CD14-positive monocyte (primary cell): Measurements from ENCODE around the gene ARHGAP10. TPM values are rescaled to one million over a fixed set of nuclear protein-coding genes. Genes with fewer than 3 reads are reported as not detected.

ENCODE experiments used
- DNase-seq, 3 donors: peaks; one replicate each; pipeline ENCODE4 v3.0.0-alpha.2; 2011 to 2022
- H2AFZ ChIP-seq: 2 replicates; pipeline ENCODE4 v1.6.0; 2012; ENCODE audit warnings: mild to moderate bottlenecking, low read depth, low read length, inconsistent platforms; ENCODE audit not compliant: insufficient read depth, poor library complexity, severe bottlenecking
- H3K27ac ChIP-seq, 2 donors: 1 replicate in 1 of 2; 2 replicates in 1 of 2; pipeline ENCODE4 v1.5.1; 2012 to 2013; ENCODE audit warnings: low read length in 2 of 2, control low read depth in 1 of 2, inconsistent platforms in 1 of 2, low read depth in 1 of 2, mild to moderate bottlenecking in 1 of 2
- H3K27me3 ChIP-seq, 2 donors: one replicate each; pipeline versions ENCODE4 v1.6.0 to v1.6.1; 2011 to 2013; ENCODE audit warnings: low read length in 2 of 2; ENCODE audit not compliant: control insufficient read depth in 2 of 2, insufficient read depth in 2 of 2
- H3K36me3 ChIP-seq, 2 donors: replicated peaks in 1 of 2; 1 replicate in 1 of 2; 2 replicates in 1 of 2; pipeline versions ENCODE4 v1.5.1 to v1.6.1; 2012 to 2013; ENCODE audit warnings: low read length in 2 of 2, control low read depth in 1 of 2, inconsistent platforms in 1 of 2, mild to moderate bottlenecking in 1 of 2; ENCODE audit not compliant: insufficient read depth in 2 of 2, control insufficient read depth in 1 of 2
- H3K4me1 ChIP-seq, 2 donors: 1 replicate in 1 of 2; 2 replicates in 1 of 2; pipeline versions ENCODE4 v1.5.1 to v1.6.1; 2012 to 2013; ENCODE audit warnings: low read length in 2 of 2, control low read depth in 1 of 2, inconsistent platforms in 1 of 2, mild to moderate bottlenecking in 1 of 2, moderate library complexity in 1 of 2; ENCODE audit not compliant: insufficient read depth in 2 of 2, control insufficient read depth in 1 of 2
- H3K4me2 ChIP-seq: replicated peaks from 2 replicates; pipeline ENCODE3; 2012; ENCODE audit warnings: low read length, moderate library complexity, mild to moderate bottlenecking; ENCODE audit not compliant: poor library complexity, severe bottlenecking; ENCODE audit errors: extremely low read depth
- H3K4me3 ChIP-seq, 3 experiments: fragments of 200-600 bp in 1 of 3; sonication (generic) in 1 of 3; replicated peaks in 1 of 3; 1 replicate in 2 of 3; 2 replicates in 1 of 3; pipeline ENCODE4 v1.5.1; 2011 to 2013; ENCODE audit warnings: low read length in 3 of 3, mild to moderate bottlenecking in 3 of 3, control low read depth in 2 of 3, low read depth in 2 of 3, inconsistent platforms in 1 of 3, moderate library complexity in 1 of 3
- H3K79me2 ChIP-seq: 2 replicates; pipeline ENCODE4 v1.6.0; 2012; ENCODE audit warnings: mild to moderate bottlenecking, control low read depth, inconsistent platforms, low read length, moderate library complexity; ENCODE audit not compliant: insufficient read depth
- H3K9ac ChIP-seq: 2 replicates; pipeline ENCODE4 v1.6.0; 2017; ENCODE audit warnings: low read length, mild to moderate bottlenecking; ENCODE audit not compliant: insufficient read depth, poor library complexity, severe bottlenecking
- H3K9me3 ChIP-seq, 2 donors: replicated peaks in 1 of 2; 1 replicate in 1 of 2; 2 replicates in 1 of 2; pipeline versions ENCODE4 v1.5.1 to v1.6.1; 2012 to 2013; ENCODE audit warnings: low read length in 2 of 2, control low read depth in 1 of 2; ENCODE audit not compliant: control insufficient read depth in 1 of 2, insufficient read depth in 1 of 2
- H4K20me1 ChIP-seq: 2 replicates; pipeline ENCODE4 v1.6.0; 2012; ENCODE audit warnings: mild to moderate bottlenecking, low read length, control low read depth, moderate library complexity; ENCODE audit not compliant: insufficient read depth
- H3K27ac Mint-ChIP-seq, 7 donors: one replicate each; pipeline ENCODE4 v1.8.0; 2020; ENCODE audit warnings: mild to moderate bottlenecking in 7 of 7, mixed read lengths in 7 of 7, moderate library complexity in 6 of 7, inconsistent platforms in 2 of 7
- H3K27me3 Mint-ChIP-seq, 3 donors: one replicate each; pipeline ENCODE4 v1.8.0; 2021 to 2022; ENCODE audit warnings: low read depth in 3 of 3, mild to moderate bottlenecking in 3 of 3, mixed read lengths in 3 of 3, moderate library complexity in 3 of 3, inconsistent platforms in 1 of 3
- H3K36me3 Mint-ChIP-seq, 2 donors: one replicate each; pipeline ENCODE4 v1.8.0; 2020; ENCODE audit warnings: mixed read lengths in 2 of 2, inconsistent platforms in 1 of 2, mild to moderate bottlenecking in 1 of 2
- H3K4me1 Mint-ChIP-seq: one replicate; pipeline ENCODE4 v1.8.0; 2020; ENCODE audit warnings: mild to moderate bottlenecking, mixed read lengths
- H3K4me3 Mint-ChIP-seq, 2 donors: one replicate each; pipeline ENCODE4 v1.8.0; 2020; ENCODE audit warnings: mild to moderate bottlenecking in 2 of 2, mixed read lengths in 2 of 2, moderate library complexity in 1 of 2
- H3K9me3 Mint-ChIP-seq, 7 donors: one replicate each; pipeline ENCODE4 v1.8.0; 2020 to 2022; ENCODE audit warnings: mixed read lengths in 7 of 7, mild to moderate bottlenecking in 6 of 7, moderate library complexity in 6 of 7, inconsistent platforms in 2 of 7
- CTCF ChIP-seq: fragments of 200-600 bp; IDR thresholded peaks from one replicate; pipeline ENCODE4 v1.8.0; 2022; ENCODE audit warnings: antibody characterized with exemption, mild to moderate bottlenecking
- WGBS: methylation state at CpG from one replicate; pipeline ENCODE4 v1.1.5; 2013; ENCODE audit warnings: missing lambda C conversion rate; ENCODE audit not compliant: insufficient coverage; 5-methylcytosine and 5-hydroxymethylcytosine counted together
- intact Hi-C, 2 donors: fragments of 100-400 bp; cut with micrococcal nuclease; formaldehyde crosslinking; loops; one replicate each; pipeline versions ENCODE4 v1.15.0 to v1.15.1; 2023
- polyA plus RNA-seq, 3 donors: library from polyadenylated mRNA; depleted of rRNA in 1 of 3; unstranded in 2 of 3; stranded (reverse) in 1 of 3; fragments of 300-500 nt in 2 of 3; fragments of >200 nt in 1 of 3; fragmentation: Illumina TruSeq in 2 of 3; gene quantifications; 1 replicate in 2 of 3; 2 replicates in 1 of 3; pipeline ENCODE4 v1.2.3, GENCODE V29; 2012 to 2021

ARHGAP10 gene
- polyA plus RNA-seq, 3 donors: 1.7 to 4.3 (median 3.0) TPM

GRCh38 chr4:148092316-148093014 lies 360.6 kb downstream of the ARHGAP10 start:
- Histone ChIP-seq H3K9me3 (no peaks in the 10 kb centered on the region), H3K4me1 (no peaks in the 10 kb centered on the region), H3K4me3 (no peak overlapping the region), H3K79me2 (no peaks in the 10 kb centered on the region), H3K36me3 (no peaks in the 10 kb centered on the region), H3K9ac (no peak overlapping the region), H3K27ac (no peak overlapping the region), H4K20me1 (no peaks in the 10 kb centered on the region), H3K4me2 (no peak overlapping the region), H3K27me3 (no peaks in the 10 kb centered on the region), H2AFZ (no peak overlapping the region)
- intact Hi-C loops: no loop called here
- Mint-ChIP-seq H3K4me3 (no peak overlapping the region), H3K9me3 (peaks cover 0 to 5% (median 0%) of the 10 kb centered on the region in 7 donors), H3K4me1 (no peaks in the 10 kb centered on the region), H3K27ac (no peak overlapping the region), H3K36me3 (no peaks in the 10 kb centered on the region), H3K27me3 (peaks cover 0 to 3% (median 0%) of the 10 kb centered on the region in 3 donors)
- TF ChIP-seq CTCF: no peak
- no peak for DNase-seq
- WGBS: 95% methylated on average over 6 of the region's 11 CpGs

GRCh38 chr4:148093065-148093464 lies 361.2 kb downstream of the ARHGAP10 start:
- Histone ChIP-seq H3K27ac (no peak overlapping the region), H3K9me3 (no peaks in the 10 kb centered on the region), H2AFZ (no peak overlapping the region), H3K9ac (no peak overlapping the region), H3K4me3 (no peak overlapping the region), H3K4me1 (no peaks in the 10 kb centered on the region), H3K79me2 (no peaks in the 10 kb centered on the region), H3K27me3 (no peaks in the 10 kb centered on the region), H3K36me3 (no peaks in the 10 kb centered on the region), H3K4me2 (no peak overlapping the region), H4K20me1 (no peaks in the 10 kb centered on the region)
- intact Hi-C loops: no loop called here
- H3K36me3 Mint-ChIP-seq: no peaks in the 10 kb centered on the region
- no peaks in the 10 kb centered on the region for H3K9me3 Mint-ChIP-seq
- no peak overlapping the region for H3K27ac Mint-ChIP-seq
- WGBS: 96% methylated on average over 4 of the region's 5 CpGs
- DNase-seq: no peak
- H3K27me3 Mint-ChIP-seq: peaks cover 0 to 3% (median 0%) of the 10 kb centered on the region in 3 donors
- H3K4me1 Mint-ChIP-seq: no peaks in the 10 kb centered on the region
- no peak overlapping the region for H3K4me3 Mint-ChIP-seq
- TF ChIP-seq CTCF: no peak
